ENCODE measurements around the gene CEP72. TPM values are rescaled to one million over a fixed set of nuclear protein-coding genes. Genes with fewer than 3 reads are reported as not detected.

The CEP72 gene
- total RNA-seq, 1 experiment from 2014 or later, result 33.2 TPM

DNA sequence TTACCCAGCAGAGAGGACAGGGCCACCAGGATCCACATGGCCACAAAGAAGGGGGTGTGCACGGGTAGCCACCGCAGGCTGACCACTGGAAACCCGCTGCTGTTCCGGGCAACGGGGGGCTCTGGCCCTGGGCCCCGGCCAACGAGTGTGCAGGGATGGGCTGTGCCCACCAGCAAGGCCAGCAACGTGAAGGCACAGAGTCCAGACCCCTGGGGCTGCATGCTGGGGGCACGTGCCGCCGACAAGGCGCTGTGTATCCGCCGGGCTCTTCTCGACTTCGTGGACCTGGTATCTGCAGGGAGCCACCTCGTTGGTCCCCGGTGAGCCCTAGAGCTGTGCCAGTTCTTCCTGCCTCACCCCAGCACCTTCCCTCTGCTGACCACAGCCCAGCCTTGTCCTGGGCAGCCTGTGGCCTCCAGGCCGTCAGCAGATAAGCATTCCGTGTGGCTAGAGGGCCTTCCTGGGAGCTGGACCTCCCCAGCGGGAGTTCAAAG, 42.2 kb upstream of the CEP72 start:
- ATAC-seq (no peak), DNase-seq (ENCODE audit: low read depth, low spot score) (no peak)
- no TSS peak for BruUV-seq (replicated peaks)
- intact Hi-C loops (cut with micrococcal nuclease; ENCODE audit: unreplicated experiment) (no loop called here), in situ Hi-C loops (cut with HindIII; ENCODE audit: low pct_unique_long_range_greater_than_20kb, low sequenced_read_pairs) (no loop called here)
- CTCF ChIA-PET, result no interaction called here
- H3K4me3 ChIP-seq (ENCODE audit: low read depth in 2 of 2, low read length in 2 of 2), result no peak overlapping the region
- no peak for TF ChIP-seq POLR2AphosphoS5 (IDR thresholded peaks at IDR 0.05; ENCODE audit: low read depth, low read length)
- no peak for TF ChIP-seq SIN3A (IDR thresholded peaks at IDR 0.05; ENCODE audit: borderline replicate concordance, insufficient read depth, low read depth, low read length)
- TF ChIP-seq, protein P1, sequence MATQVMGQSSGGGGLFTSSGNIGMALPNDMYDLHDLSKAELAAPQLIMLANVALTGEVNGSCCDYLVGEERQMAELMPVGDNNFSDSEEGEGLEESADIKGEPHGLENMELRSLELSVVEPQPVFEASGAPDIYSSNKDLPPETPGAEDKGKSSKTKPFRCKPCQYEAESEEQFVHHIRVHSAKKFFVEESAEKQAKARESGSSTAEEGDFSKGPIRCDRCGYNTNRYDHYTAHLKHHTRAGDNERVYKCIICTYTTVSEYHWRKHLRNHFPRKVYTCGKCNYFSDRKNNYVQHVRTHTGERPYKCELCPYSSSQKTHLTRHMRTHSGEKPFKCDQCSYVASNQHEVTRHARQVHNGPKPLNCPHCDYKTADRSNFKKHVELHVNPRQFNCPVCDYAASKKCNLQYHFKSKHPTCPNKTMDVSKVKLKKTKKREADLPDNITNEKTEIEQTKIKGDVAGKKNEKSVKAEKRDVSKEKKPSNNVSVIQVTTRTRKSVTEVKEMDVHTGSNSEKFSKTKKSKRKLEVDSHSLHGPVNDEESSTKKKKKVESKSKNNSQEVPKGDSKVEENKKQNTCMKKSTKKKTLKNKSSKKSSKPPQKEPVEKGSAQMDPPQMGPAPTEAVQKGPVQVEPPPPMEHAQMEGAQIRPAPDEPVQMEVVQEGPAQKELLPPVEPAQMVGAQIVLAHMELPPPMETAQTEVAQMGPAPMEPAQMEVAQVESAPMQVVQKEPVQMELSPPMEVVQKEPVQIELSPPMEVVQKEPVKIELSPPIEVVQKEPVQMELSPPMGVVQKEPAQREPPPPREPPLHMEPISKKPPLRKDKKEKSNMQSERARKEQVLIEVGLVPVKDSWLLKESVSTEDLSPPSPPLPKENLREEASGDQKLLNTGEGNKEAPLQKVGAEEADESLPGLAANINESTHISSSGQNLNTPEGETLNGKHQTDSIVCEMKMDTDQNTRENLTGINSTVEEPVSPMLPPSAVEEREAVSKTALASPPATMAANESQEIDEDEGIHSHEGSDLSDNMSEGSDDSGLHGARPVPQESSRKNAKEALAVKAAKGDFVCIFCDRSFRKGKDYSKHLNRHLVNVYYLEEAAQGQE (IDR thresholded peaks at IDR 0.05; ENCODE audit: insufficient read depth in 1 of 2, low read depth in 2 of 2, low read length in 1 of 2), result no peak
- TF ChIP-seq TCF7L2 (IDR thresholded peaks at IDR 0.05; ENCODE audit: low read depth, low read length), result no peak
- TF ChIP-seq, protein P2, sequence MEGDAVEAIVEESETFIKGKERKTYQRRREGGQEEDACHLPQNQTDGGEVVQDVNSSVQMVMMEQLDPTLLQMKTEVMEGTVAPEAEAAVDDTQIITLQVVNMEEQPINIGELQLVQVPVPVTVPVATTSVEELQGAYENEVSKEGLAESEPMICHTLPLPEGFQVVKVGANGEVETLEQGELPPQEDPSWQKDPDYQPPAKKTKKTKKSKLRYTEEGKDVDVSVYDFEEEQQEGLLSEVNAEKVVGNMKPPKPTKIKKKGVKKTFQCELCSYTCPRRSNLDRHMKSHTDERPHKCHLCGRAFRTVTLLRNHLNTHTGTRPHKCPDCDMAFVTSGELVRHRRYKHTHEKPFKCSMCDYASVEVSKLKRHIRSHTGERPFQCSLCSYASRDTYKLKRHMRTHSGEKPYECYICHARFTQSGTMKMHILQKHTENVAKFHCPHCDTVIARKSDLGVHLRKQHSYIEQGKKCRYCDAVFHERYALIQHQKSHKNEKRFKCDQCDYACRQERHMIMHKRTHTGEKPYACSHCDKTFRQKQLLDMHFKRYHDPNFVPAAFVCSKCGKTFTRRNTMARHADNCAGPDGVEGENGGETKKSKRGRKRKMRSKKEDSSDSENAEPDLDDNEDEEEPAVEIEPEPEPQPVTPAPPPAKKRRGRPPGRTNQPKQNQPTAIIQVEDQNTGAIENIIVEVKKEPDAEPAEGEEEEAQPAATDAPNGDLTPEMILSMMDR (IDR thresholded peaks at IDR 0.05), result no peak
- H3K27me3 ChIP-seq (ENCODE audit: control insufficient read depth, insufficient read depth, low read length), result no peaks in the 10 kb centered on the region
- H3K4me1 ChIP-seq (ENCODE audit: control insufficient read depth, insufficient read depth, low read length), result no peaks in the 10 kb centered on the region
- H3K36me3 ChIP-seq (ENCODE audit: control insufficient read depth, insufficient read depth, low read length), result no peaks in the 10 kb centered on the region
- 0 out of 2 replicates have a peak, but pooled peaks cover 3% of the 10 kb centered on the region for H3K9me3 ChIP-seq (ENCODE audit: control insufficient read depth, insufficient read depth, low read depth, low read length)
- H3K27ac ChIP-seq (ENCODE audit: low read length), result no peak overlapping the region
- POLR2A ChIA-PET, result no interaction called here

DNA sequence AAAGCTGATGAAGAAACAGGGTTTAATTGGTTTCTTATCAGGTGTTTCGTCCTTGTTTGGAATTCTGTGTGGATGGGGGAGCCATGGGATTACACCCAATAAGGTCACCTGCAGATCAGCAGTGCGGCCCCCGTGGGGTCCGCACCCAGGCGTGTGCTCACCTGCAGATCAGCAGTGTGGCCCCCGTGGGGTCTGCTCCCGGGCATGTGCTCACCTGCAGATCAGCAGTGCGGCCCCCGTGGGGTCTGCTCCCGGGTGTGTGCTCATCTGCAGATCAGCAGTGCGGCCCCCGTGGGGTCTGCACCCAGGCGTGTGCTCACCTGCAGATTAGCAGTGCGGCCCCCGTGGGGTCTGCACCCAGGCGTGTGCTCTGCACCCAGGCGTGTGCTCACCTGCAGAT, 41.7 kb upstream of the CEP72 start:
- no peak for ATAC-seq
- H3K36me3 ChIP-seq (ENCODE audit: control insufficient read depth, insufficient read depth, low read length), result no peaks in the 10 kb centered on the region
- no TSS peak for BruUV-seq (replicated peaks)
- no peaks in the 10 kb centered on the region for H3K4me1 ChIP-seq (ENCODE audit: control insufficient read depth, insufficient read depth, low read length)
- H3K27ac ChIP-seq (ENCODE audit: low read length), result no peak overlapping the region
- no peak for DNase-seq (ENCODE audit: low read depth, low spot score)
- in situ Hi-C loops (cut with HindIII; ENCODE audit: low pct_unique_long_range_greater_than_20kb, low sequenced_read_pairs) (no loop called here), intact Hi-C loops (cut with micrococcal nuclease; ENCODE audit: unreplicated experiment) (no loop called here)
- TF ChIP-seq POLR2AphosphoS5 (IDR thresholded peaks at IDR 0.05; ENCODE audit: low read depth, low read length), result no peak
- TF ChIP-seq, protein P1 (IDR thresholded peaks at IDR 0.05; ENCODE audit: insufficient read depth in 1 of 2, low read depth in 2 of 2, low read length in 1 of 2), result no peak
- no peak for TF ChIP-seq SIN3A (IDR thresholded peaks at IDR 0.05; ENCODE audit: borderline replicate concordance, insufficient read depth, low read depth, low read length)
- TF ChIP-seq TCF7L2 (IDR thresholded peaks at IDR 0.05; ENCODE audit: low read depth, low read length), result no peak
- TF ChIP-seq, protein P2 (IDR thresholded peaks at IDR 0.05), result no peak
- H3K9me3 ChIP-seq (ENCODE audit: control insufficient read depth, insufficient read depth, low read depth, low read length), result 0 out of 2 replicates have a peak, but pooled peaks cover 3% of the 10 kb centered on the region
- ChIA-PET POLR2A (no interaction called here), CTCF (no interaction called here)
- H3K4me3 ChIP-seq (ENCODE audit: low read depth in 2 of 2, low read length in 2 of 2), result no peak overlapping the region
- no peaks in the 10 kb centered on the region for H3K27me3 ChIP-seq (ENCODE audit: control insufficient read depth, insufficient read depth, low read length)
